HG03135 (cell line): ENCODE data around the gene PLEKHG4B.
"Not testable (repeated sequence)": the region's sequence is repeated elsewhere in the genome, so short reads cannot be mapped to it uniquely, and the experiment has no call there.

ENCODE experiments used
- ATAC-seq: cut with Tn5 transposase; IDR thresholded peaks from one replicate; pipeline ENCODE4 v1.9.1; 2021; ENCODE audit warnings: mild to moderate bottlenecking, moderate library complexity; ENCODE audit not compliant: unreplicated experiment

Gene PLEKHG4B

DNA sequence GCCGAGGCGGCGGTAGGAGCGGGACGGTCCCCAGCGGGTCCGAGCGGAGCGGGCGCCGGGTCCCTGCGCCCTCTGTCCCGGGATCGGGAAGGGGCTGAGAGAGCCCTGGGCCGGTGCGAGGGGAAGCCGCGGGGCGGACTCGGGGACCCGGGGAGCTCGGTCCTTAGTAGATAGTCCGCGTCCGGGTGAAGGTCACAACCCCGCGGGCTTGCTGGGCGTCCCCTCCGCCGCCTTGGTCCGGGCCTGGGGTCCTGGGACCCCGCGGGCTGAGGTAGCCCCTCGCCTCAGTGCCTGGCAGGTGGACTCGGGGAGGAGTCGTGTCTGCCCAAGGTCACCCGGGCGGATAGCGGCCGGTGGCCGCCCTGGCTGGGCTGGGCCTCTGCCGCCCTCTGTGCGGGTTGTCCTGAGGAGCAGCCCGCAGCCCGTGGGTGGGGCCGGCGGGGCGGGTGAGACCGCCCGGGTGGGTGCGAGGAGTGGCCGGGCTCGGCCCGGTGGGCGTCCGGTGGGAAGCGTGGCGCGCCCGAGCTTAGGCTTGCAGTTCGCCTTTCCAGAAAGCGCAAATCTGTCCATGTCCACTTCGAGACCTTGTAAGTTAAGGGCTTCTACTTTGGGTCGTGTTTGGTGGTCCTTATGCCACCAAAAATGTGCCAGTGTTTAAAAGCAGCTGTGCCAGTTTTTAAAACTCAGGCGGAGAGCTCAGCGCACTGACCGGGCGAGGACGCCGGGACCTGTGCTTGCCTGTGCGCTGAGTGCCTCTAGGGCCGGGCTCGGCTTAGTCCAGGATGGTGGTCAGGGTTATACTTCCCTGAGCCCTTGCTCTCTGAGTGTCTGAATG, 126.7 kb downstream of the PLEKHG4B start:
- peak; percentile 22 for ATAC-seq

DNA sequence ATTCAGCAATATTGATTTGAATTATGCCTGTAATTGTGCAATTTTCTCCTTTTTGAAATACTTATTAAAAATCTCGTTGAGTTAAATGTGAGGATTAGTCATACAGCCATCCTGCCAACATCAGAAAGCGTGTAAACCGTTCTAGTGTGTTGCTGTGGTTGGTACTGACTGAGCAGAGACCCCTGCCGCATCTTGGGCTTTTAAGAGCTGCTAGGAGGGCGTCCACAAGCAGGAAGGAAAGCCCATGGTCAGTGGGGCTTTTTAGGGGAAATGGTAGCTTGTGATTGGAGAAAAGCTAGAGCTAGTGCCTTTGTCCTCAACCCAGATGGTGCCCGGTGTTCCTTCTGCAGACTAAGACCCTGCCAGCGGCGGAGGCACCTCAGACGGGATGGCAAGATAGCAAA, 127.5 kb downstream of the PLEKHG4B start:
- no peak for ATAC-seq

DNA sequence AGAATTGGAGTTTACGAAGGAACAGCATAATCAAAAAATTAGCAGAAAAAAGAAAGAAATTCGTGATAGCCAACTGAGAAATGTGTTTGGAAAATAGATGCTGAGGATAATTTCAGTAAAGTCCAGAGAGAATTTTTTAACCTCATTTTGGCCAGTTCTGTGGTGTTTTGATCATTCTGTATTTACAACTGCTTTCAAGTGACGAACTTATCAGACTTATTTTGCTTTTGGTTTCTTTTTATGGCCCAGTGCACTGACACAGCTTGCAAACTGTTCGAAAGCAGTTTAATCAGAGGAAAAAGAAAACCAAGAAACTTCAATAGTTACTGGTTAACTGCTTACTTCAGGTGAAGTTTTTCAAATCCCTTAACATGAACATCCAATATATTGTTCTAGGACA, 128.0 kb downstream of the PLEKHG4B start:
- no peak for ATAC-seq

DNA sequence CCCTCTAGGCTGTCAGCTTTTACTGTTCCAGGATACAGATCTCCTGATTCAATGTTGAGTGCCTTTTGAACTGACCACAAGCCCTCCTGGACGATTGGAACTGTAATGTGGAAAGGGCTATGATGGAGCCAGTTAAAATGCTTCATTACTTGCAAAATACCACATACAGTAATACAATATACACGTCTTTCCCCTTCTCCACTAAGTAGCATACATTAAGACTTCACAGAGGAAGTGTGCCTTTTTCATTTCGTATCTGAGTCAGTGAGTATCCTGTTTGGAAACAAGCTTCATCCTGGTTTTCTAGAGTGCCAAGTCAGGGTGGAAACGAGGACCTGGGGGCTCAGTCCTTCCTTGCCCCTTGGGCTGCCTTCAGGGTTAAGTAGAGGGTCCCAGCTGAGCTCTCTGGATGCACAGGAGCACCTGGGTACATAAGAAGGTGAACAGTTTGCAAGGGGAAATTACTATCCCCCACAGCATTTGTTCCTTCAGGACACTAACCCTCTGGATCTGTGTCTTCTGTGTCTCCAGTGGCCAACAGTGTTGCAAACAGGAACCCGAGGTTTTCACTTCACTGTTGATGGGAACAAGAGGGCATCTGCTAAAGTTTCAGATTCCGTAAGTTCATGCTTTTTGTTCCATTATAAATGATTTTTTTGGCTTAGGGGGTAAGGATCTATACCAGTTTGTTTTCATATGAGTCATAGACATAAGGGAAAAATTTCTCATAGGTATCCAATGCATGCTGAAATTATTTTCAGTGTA, 131.2 kb downstream of the PLEKHG4B start:
- not testable (repeated sequence) for ATAC-seq

DNA sequence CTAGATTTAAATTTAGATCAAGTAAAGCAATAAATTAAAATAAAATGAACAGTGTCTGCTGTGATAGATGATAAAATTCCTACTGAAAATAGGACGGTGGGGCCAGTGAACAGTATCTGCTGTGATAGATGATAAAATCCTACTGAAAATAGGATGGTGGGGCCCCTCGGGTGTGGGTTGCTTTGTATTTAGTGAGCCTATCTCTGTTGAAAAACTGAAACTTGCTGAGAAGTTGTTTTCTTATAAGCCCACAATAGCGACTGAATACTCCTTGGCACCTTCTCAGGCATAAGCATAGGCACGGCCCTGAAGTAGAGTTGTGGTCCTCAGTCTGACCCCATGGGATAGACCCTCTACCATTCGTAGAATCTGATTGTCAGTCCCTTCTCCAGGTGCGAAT, 131.8 kb downstream of the PLEKHG4B start:
- no peak for ATAC-seq

DNA sequence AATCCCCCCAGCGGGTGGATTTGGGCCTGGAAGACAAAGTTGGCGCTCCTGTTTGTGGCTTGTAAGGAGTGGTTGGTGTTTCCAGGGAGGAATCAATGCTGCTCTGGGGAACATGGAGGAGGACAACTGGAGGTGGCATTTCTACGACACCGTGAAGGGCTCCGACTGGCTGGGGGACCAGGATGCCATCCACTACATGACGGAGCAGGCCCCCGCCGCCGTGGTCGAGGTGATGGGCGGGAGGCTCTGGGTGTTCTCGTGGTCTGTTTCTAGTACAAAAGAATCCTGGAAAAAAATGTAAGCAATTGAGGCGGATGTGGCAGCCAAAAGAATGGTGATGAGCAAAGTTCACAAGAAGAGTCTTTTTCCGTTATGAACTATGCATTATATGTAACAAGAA, 133.4 kb downstream of the PLEKHG4B start:
- no peak for ATAC-seq

DNA sequence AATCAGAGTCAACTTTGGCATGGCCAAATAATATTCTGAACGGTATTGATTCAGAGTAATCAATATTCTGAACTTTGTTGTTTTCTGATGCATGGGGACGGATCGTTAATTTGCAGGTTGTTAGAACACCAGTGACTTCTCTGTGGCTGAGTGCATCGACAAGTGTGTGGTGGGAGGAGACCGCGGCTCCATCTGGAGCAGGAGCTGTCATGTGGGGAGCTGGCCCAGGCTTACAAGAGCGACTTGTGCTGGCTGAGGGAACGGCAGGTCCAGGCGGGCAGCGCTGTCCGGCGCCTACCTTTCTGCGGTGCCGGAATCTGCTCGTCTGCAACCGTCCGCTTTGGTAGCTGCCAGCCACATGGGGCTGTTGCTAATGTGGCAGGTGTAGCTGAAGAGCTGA, 135.4 kb downstream of the PLEKHG4B start:
- ATAC-seq = not testable (repeated sequence)

DNA sequence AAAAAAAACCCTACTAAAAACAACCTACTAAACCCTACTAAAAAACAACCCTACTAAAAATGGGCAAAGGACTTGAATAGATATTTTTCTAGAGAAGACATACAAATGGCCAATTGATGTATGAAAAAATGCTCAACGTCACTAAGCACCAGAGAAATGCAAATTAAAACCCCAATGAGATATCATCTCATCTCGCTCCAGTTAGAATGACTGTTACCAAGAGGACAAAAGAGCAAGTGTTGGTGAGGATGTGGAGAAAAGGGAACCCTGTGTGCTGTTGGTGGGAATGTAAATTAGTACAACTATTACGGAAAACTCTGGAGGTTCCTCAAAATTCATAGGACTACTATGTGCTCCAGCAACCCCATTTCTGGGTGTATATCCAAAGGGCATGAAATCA, 136.9 kb downstream of the PLEKHG4B start:
- no peak for ATAC-seq

DNA sequence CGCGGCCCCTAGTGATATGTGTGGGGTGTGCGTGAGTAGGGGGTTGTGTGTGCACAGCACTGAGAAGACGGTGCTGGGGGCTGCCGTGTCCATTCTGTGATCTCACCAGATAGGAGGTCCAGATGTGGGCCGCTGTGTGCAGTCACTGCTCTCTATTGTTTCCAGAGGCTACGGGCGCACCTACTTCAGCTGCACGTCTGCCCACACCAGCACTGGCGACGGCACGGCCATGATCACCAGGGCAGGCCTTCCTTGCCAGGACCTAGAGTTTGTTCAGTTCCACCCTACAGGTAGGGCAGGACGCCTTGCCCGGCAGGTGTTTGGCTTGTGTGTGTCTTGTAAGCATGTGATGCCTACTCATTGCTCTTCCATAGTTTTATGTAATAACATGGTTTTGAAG, 138.7 kb downstream of the PLEKHG4B start:
- no peak for ATAC-seq

DNA sequence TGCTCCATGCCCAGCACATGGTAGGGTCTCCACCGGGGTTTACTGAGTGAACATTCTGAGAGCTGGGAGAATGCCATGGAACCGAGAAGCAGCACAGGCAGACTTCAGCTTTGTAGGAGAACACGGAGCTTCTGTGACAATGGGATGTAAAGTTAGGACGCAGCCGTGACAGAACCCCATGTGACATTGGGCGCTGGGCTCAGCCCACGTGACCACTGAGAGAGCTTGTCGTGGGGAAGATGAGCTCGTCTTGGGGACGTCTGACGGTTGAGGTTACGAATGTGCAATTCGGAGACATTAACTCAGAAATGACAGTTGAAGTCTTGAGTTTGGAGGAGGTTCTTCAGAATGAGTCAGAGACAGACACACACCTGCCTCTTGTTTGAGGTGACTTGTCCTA, 139.7 kb downstream of the PLEKHG4B start:
- no peak for ATAC-seq

DNA sequence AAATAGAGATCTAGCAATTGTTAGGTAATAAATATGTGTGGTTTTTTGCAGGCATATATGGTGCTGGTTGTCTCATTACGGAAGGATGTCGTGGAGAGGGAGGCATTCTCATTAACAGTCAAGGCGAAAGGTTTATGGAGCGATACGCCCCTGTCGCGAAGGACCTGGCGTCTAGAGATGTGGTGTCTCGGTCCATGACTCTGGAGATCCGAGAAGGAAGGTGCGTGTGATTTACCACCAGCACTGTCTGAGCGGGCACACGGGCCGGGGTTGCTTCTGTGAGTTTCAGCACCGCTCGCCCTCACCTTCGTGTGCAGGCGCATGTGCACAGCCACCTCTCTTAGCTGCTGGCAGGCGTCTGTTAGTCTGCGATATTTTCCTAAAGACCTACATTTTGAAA, 141.5 kb downstream of the PLEKHG4B start:
- ATAC-seq = not testable (repeated sequence)

DNA sequence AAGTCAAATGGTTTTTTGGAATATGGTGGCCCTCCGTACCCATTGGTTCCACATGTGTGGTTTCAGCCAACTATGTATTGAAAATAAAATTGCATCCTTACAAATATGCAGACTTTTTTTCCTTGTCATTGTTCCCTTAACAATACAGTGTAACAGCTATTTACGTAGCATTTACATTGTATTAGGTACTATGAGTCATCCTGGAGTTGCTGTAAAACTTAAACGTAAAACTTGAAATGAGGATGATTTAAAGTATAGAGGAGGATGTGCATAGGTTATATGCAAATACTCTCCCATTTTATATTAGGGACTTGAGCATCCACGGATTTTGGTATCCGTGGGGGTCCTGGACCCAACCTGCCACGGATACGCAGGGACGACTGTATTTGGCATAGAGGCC, 142.5 kb downstream of the PLEKHG4B start:
- no peak for ATAC-seq

DNA sequence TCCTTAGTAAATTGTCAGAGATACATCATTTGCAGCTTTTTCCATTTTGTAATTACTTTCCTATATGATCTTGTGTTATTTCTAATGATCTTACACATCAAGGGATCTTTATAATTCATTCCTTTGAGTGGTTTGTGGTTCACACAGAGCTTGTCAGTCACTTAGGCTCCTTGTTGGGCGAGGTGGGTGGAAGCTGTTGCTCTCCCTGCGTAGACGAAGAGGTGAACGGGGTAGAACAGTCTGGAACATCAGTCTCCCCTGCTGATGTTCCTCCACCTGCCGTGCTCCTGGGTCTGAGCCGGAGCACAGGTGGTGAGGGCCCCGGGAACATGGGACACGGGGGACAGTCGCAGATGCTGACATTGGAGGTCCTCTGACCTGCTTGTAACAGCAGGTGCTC, 143.6 kb downstream of the PLEKHG4B start:
- not testable (repeated sequence) for ATAC-seq

DNA sequence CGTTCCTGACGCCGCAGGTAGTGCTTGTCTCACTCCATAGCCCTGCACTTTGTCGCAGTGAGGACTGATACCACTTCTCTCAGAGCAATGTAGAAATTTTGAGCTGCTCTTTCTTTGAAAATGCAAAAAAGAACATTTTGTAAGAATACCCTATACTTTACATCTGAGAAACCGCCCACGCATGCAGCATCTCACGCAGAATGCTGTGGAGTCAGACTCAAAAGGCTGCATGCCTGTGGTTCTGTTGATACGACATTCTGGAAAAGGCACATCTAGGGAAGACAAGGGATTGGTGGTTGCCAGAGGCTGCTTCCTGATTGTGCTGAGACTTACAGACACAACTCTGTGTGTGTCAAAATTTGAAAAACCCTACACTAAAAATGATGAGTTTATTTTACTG, 146.0 kb downstream of the PLEKHG4B start:
- not testable (repeated sequence) for ATAC-seq
